GM12801 (cell line): Measurements from ENCODE around the gene GNAT1.

ENCODE experiments used
- CTCF ChIP-seq: IDR thresholded peaks from one replicate; pipeline ENCODE4 v1.5.1; 2011; ENCODE audit warnings: control low read depth; ENCODE audit not compliant: insufficient read length; ENCODE audit errors: extremely low read depth

The GNAT1 gene

GRCh38 chr3:50237754-50238548 lies 46.5 kb downstream of the GNAT1 start:
- TF ChIP-seq CTCF = no peak

- TF ChIP-seq CTCF = no peak
Observed at GRCh38 chr3:50238549-50239026, 47.2 kb downstream of the GNAT1 start.

- TF ChIP-seq CTCF = no peak
Observed at GRCh38 chr3:50239649-50240048, 48.2 kb downstream of the GNAT1 start.

GRCh38 chr3:50241163-50241562 lies 49.8 kb downstream of the GNAT1 start:
- no peak for TF ChIP-seq CTCF

GRCh38 chr3:50241713-50242380 lies 50.4 kb downstream of the GNAT1 start:
- no peak for TF ChIP-seq CTCF

- TF ChIP-seq CTCF = no peak
Observed at GRCh38 chr3:50242381-50242770, 51.0 kb downstream of the GNAT1 start.

GRCh38 chr3:50242851-50243542 lies 51.6 kb downstream of the GNAT1 start:
- TF ChIP-seq CTCF = no peak
